NCI-H460 (cell line): Measurements from ENCODE around the gene AADACL2. TPM values are rescaled to one million over a fixed set of nuclear protein-coding genes. Genes with fewer than 3 reads are reported as not detected.

Experiments used
- DNase-seq: peaks from one replicate; pipeline ENCODE4 v3.0.0-alpha.2; 2016; ENCODE audit warnings: low read depth; ENCODE audit errors: extremely low read depth
- total RNA-seq: library from RNA; depleted of rRNA; stranded (reverse); fragments of >200 nt; shearing (Covaris generic); gene quantifications from 2 replicates; pipeline ENCODE4 v1.2.3, GENCODE V29; 2014; rRNA removed

AADACL2 gene
- total RNA-seq, 1 experiment from 2014 or later: not detected

DNA sequence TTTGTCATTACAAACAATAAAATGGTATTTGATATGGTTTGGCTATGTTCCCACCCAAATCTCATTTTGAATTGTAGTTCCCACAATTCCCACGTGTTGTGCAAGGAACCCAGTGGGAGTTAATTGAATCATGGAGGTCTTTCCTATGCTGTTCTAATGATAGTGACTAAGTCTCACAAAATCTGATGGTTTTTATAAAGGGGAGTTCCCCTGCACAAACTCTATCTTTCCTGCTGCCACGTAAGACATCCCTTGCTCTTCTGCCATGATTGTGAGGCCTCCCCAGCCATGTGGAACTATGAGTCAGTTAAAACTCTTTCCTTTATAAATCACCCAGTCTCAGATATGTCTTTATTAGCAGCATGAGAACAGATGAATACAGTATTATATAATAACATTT lies 64.7 kb downstream of the AADACL2 start:
- DNase-seq: no peak

DNA sequence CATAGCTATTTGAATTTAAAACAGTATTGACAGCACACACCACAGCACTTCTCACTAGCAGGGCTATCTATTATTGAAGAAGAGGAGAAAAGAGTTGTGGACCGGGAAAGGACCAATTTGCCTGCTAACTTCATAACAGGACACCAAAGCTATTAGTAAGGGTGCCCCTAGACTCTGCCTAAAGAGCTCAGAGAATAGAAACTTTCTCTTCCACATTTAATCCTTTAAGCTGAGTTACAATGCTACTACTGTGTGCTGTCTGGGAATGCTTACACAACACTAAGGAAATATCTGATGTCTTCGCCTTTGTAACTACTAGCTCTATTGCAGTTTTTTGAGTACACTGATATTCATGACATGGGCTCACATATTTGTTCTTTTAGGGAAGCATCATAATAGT lies 66.7 kb downstream of the AADACL2 start:
- no peak for DNase-seq

DNA sequence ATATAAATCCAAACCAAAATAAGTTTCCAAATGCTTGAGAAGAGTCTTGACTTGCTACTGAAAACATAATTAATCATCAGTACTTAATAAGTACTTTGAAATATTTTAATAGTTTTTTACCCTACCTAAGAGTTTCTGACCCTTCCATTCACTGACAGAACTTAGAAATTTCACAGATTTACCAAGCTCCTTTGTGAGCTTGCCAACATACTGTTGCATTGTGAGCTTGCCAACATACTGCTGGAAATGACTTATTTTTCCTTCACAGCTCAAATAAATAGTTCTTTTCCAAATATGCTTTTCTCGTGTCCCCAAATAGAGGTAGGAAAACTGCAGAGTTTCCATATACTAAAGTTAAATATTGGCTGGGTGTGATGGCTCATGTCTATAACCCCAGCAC lies 70.5 kb downstream of the AADACL2 start:
- DNase-seq: no peak

DNA sequence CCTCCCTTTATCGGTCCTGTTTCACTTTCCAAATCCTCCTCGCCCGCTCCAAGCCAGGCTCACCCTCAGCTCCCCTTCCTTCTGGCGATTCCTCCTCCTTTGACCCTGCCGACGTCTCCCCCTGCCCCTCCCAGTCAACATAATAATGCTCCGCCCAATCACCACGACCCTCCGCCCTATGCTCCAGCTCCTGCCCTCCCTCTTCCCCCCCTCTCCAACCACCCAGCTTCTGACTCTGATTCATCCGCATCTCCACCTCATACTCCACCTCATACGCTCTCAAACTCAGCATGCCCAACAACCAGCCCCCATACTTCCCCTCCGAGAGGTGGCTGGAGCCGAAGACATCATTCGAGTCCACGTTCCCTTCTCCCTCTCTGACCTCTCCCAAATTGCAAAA lies 73.1 kb downstream of the AADACL2 start:
- no peak for DNase-seq

Other genes with a start within 250 kb of the AADACL2 start
- gene AADAC, start 80.2 kb downstream of the AADACL2 start, total RNA-seq: 6.2 and 7.8 TPM in 2 replicates
- 3.3 and 3.8 TPM in 2 replicates for gene SUCNR1, start 139.7 kb downstream of the AADACL2 start, total RNA-seq